GM21367 (cell line): ENCODE results near the gene CNTNAP3B.
"Not testable (repeated sequence)": the region's sequence is repeated elsewhere in the genome, so short reads cannot be mapped to it uniquely, and the experiment has no call there.

Source experiments
- ATAC-seq: cut with Tn5 transposase; IDR thresholded peaks from one replicate; pipeline ENCODE4 v1.9.1; 2021; ENCODE audit not compliant: unreplicated experiment

Gene CNTNAP3B

GRCh38 chr9:41977965-41978600 is 151.1 kb downstream of the CNTNAP3B start:
- not testable (repeated sequence) for ATAC-seq

GRCh38 chr9:41974906-41975305 is 154.3 kb downstream of the CNTNAP3B start:
- not testable (repeated sequence) for ATAC-seq

GRCh38 chr9:41953007-41953406 is 176.2 kb downstream of the CNTNAP3B start:
- not testable (repeated sequence) for ATAC-seq

GRCh38 chr9:41941738-41942137 is 187.5 kb downstream of the CNTNAP3B start:
- not testable (repeated sequence) for ATAC-seq

GRCh38 chr9:41938143-41938542 is 191.1 kb downstream of the CNTNAP3B start:
- ATAC-seq = not testable (repeated sequence)

- ATAC-seq = not testable (repeated sequence)
Observed at GRCh38 chr9:41935727-41936126, 193.5 kb downstream of the CNTNAP3B start.

- ATAC-seq = not testable (repeated sequence)
Observed at GRCh38 chr9:41929172-41929571, 200.1 kb downstream of the CNTNAP3B start.

GRCh38 chr9:41917374-41917773 is 211.9 kb downstream of the CNTNAP3B start:
- not testable (repeated sequence) for ATAC-seq

GRCh38 chr9:41905488-41905887 is 223.7 kb downstream of the CNTNAP3B start:
- ATAC-seq = not testable (repeated sequence)

GRCh38 chr9:41902762-41903161 is 226.5 kb downstream of the CNTNAP3B start:
- not testable (repeated sequence) for ATAC-seq

- ATAC-seq = not testable (repeated sequence)
Observed at GRCh38 chr9:41898720-41899343, 230.4 kb downstream of the CNTNAP3B start.

- ATAC-seq = not testable (repeated sequence)
Observed at GRCh38 chr9:41874557-41874956, 254.7 kb downstream of the CNTNAP3B start.

GRCh38 chr9:41855422-41855821 is 273.8 kb downstream of the CNTNAP3B start:
- not testable (repeated sequence) for ATAC-seq

GRCh38 chr9:41851848-41852740 is 277.1 kb downstream of the CNTNAP3B start:
- not testable (repeated sequence) for ATAC-seq

- not testable (repeated sequence) for ATAC-seq
Observed at GRCh38 chr9:41847829-41848228, 281.4 kb downstream of the CNTNAP3B start.
